Kidney (tissue), 14 donors: ENCODE results near the gene REEP1. TPM values are rescaled to one million over a fixed set of nuclear protein-coding genes. Genes with fewer than 3 reads are reported as not detected.
A peak's percentile ranks its signal among the peaks of the same experiment; 100 is the strongest.

Source experiments
- DNase-seq, 5 donors: peaks; one replicate each; pipeline ENCODE4 v3.0.0-alpha.2; 2013 to 2020
- FAIRE-seq: peaks from 2 replicates; lab custom pipeline; 2012; peaks lifted over from hg19 to GRCh38; lab: Jason Lieb, UNC
- H3K27ac ChIP-seq, 2 donors: one replicate each; pipeline ENCODE4 v1.7.0; 2013; ENCODE audit warnings: low read depth in 2 of 2, low read length in 2 of 2, inconsistent platforms in 1 of 2
- H3K27me3 ChIP-seq: one replicate; pipeline ENCODE4 v1.7.1; 2013; ENCODE audit warnings: low read length, inconsistent platforms; ENCODE audit not compliant: control insufficient read depth, insufficient read depth
- H3K36me3 ChIP-seq, 3 donors: one replicate each; pipeline versions ENCODE4 v1.7.0 to v1.7.1; 2013; ENCODE audit warnings: low read length in 3 of 3, control low read depth in 1 of 3, inconsistent platforms in 1 of 3; ENCODE audit not compliant: insufficient read depth in 3 of 3, control insufficient read depth in 2 of 3
- H3K4me1 ChIP-seq, 3 donors: one replicate each; pipeline versions ENCODE4 v1.7.0 to v1.7.1; 2013; ENCODE audit warnings: low read length in 3 of 3, inconsistent platforms in 1 of 3, low read depth in 1 of 3; ENCODE audit not compliant: control insufficient read depth in 2 of 3, insufficient read depth in 2 of 3
- H3K4me3 ChIP-seq, 3 donors: one replicate each; pipeline versions ENCODE4 v1.7.0 to v1.8.1; 2013; ENCODE audit warnings: low read length in 3 of 3, control low read depth in 1 of 3, inconsistent platforms in 1 of 3
- H3K9ac ChIP-seq, 3 donors: one replicate each; pipeline versions ENCODE4 v1.7.0 to v1.7.1; 2013; ENCODE audit warnings: low read length in 3 of 3, control low read depth in 1 of 3, inconsistent platforms in 1 of 3
- H3K9me3 ChIP-seq, 3 donors: one replicate each; pipeline versions ENCODE4 v1.7.0 to v1.7.1; 2013; ENCODE audit warnings: low read length in 3 of 3, control low read depth in 1 of 3, inconsistent platforms in 1 of 3; ENCODE audit not compliant: control insufficient read depth in 2 of 3, insufficient read depth in 1 of 3
- intact Hi-C: fragments of 100-400 bp; cut with DNase I; formaldehyde crosslinking; loops from one replicate; pipeline ENCODE4 v1.11.1; 2022
- polyA plus RNA-seq: library from polyadenylated mRNA; stranded (reverse); fragments of 350-450 nt; fragmentation: Illumina TruSeq; extraction: RNeasy Lipid Tissue Mini Kit (QIAGEN cat#74804); gene quantifications from one replicate; pipeline ENCODE4 v1.2.3, GENCODE V29; 2014; ENCODE audit warnings: low read depth, low replicate concordance; ENCODE audit not compliant: insufficient read depth
- total RNA-seq: library from RNA; stranded (reverse); fragmentation: NEBNext Ultra II Directional; extraction: Animal tissue kit (Norgen Biotek cat#: 25700); gene quantifications from one replicate; pipeline ENCODE4 v1.2.1, GENCODE V29; 2021
- TF ChIP-seq, protein P1 (sequence below): IDR thresholded peaks from 3 replicates; pipeline ENCODE4 v1.5.1; 2012; ENCODE audit warnings: mild to moderate bottlenecking, moderate library complexity, borderline replicate concordance; ENCODE audit not compliant: insufficient read depth; ENCODE audit errors: extremely low read depth
- donor health status: control.
- donor health status: control.
- donor health status: control.
- donor health status: control.
- donor health status: control.
- donor health status: DM: yes; HTN: yes; CAD: no.
- donor health status: Normal renal cell carcinoma (clear cell type).

REEP1 gene
- total and polyA plus RNA-seq, 2 donors from 2014 or later, result 3.3 to 4.3 TPM

DNA sequence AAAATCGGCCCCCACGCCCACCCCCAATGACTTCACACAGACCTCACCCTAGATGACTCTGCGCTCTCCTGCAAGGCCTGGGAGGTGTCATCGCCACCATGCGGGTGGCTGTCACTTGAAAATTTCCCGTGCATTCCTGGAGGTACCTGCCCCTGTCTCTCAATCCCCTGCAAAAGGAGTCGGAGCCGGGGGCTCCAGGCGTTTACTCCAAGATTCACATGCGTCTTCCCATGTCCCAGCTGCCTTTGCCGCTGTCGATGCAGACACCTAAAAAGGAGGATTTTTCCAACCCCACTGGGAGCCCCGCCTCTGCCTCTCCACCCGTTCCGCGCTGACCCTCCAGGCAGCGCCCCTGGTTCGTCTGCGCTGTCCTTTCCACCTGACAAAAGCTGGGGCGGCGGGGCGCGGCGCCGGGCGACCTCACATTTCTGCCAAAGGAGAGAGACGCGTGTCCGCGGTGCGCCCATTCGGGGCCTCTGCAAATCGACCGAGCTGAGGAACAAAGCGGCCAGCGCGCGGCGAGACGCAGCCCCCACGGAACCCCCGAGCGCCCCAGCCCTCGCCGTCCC is 667 bp downstream of the REEP1 start:
- H3K9me3 ChIP-seq, result peaks cover 0 to 2% (median 0%) of the 10 kb centered on the region in 3 donors
- H3K9ac ChIP-seq, result no peak overlapping the region
- no peak for FAIRE-seq
- no peak overlapping the region for H3K27ac ChIP-seq
- intact Hi-C loops, result no loop called here
- peak overlapping the region in 2 of 3 donors; percentile 23 to 55 for H3K4me3 ChIP-seq
- TF ChIP-seq, protein P1, sequence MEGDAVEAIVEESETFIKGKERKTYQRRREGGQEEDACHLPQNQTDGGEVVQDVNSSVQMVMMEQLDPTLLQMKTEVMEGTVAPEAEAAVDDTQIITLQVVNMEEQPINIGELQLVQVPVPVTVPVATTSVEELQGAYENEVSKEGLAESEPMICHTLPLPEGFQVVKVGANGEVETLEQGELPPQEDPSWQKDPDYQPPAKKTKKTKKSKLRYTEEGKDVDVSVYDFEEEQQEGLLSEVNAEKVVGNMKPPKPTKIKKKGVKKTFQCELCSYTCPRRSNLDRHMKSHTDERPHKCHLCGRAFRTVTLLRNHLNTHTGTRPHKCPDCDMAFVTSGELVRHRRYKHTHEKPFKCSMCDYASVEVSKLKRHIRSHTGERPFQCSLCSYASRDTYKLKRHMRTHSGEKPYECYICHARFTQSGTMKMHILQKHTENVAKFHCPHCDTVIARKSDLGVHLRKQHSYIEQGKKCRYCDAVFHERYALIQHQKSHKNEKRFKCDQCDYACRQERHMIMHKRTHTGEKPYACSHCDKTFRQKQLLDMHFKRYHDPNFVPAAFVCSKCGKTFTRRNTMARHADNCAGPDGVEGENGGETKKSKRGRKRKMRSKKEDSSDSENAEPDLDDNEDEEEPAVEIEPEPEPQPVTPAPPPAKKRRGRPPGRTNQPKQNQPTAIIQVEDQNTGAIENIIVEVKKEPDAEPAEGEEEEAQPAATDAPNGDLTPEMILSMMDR, result no peak
- no peaks in the 10 kb centered on the region for H3K4me1 ChIP-seq
- DNase-seq, result peak in 4 of 5 donors; percentile 25 to 67 (median 37)
- no peaks in the 10 kb centered on the region for H3K36me3 ChIP-seq
- H3K27me3 ChIP-seq, result peaks cover 8% of the 10 kb centered on the region

DNA sequence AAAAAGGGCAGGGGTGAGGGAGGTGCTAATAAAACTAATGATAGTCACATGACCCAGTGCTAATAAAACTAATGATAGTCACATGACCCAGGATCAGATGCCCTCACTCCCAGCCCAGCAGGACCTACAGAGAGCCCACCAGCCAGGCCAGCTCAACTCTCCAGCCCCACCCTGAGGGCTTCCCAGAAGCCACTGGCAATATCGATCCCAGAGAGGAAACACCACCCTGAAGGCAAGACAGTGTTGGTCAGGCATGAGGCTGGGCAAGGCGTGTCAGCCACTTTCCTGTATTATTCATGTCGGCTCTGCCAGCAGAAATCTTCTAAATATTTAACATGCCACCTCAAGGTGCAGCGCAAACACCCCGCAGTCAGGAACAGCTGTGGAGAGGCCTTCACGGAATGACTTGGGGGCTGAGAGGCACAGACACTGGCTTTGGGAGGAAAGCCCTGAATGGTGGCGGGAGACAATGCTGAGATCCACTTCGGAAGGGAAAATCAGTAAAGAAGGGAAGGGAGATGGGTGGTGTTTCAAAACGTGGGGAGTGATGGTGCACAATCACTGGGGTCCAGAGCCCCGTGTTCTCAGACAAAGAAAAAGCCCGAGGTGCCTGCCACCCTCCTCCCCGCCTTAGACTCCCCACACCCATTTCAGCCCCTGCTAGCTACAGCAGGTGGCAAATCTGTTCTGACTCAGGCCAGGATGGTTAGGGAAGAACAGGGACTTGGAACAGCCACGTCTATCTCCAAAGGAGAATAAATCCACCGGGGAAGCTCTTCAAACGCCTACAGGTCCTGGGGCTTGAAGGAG is 1.4 kb downstream of the REEP1 start:
- H3K27me3 ChIP-seq, result peaks cover 8% of the 10 kb centered on the region
- no peak overlapping the region for H3K27ac ChIP-seq
- no peaks in the 10 kb centered on the region for H3K36me3 ChIP-seq
- FAIRE-seq, result no peak
- H3K9ac ChIP-seq, result no peak overlapping the region
- H3K4me1 ChIP-seq, result no peaks in the 10 kb centered on the region
- TF ChIP-seq, protein P1, result no peak
- no peak for DNase-seq
- peaks cover 0 to under 1% (median 0%) of the 10 kb centered on the region in 3 donors for H3K9me3 ChIP-seq
- H3K4me3 ChIP-seq, result peak overlapping the region in 1 of 3 donors; percentile 55
- intact Hi-C loops, result no loop called here

DNA sequence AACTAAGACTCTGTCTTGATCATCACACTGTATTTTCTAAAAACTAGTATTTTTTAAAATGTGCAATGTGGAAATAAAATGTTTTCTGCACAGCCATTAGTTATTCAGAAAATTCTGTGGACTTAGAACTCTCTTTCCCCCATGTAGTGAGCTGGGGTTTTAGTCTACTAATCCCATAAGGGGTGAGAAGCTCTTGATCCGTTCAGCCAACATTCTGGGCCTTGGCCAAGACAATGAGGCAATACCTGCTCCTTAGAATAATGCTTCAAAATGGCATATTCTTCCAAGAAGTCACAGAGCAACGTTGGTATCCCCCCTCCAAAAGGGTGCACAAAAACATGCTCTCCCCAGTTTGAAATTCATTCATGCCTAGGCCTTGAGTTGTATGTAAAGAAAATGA is 4.0 kb downstream of the REEP1 start:
- FAIRE-seq (no peak), DNase-seq (no peak)
- Histone ChIP-seq H3K36me3 (no peaks in the 10 kb centered on the region), H3K27me3 (no peaks in the 10 kb centered on the region), H3K9ac (no peak overlapping the region), H3K4me3 (no peak overlapping the region), H3K4me1 (no peaks in the 10 kb centered on the region), H3K27ac (no peak overlapping the region), H3K9me3 (no peaks in the 10 kb centered on the region)
- TF ChIP-seq, protein P1, result no peak
- intact Hi-C loops, result no loop called here
